Neural progenitor cell (in vitro differentiated cells): ENCODE data around the gene SAC3D1.

ENCODE experiments used
- EZH2 ChIP-seq: fragments of 200-600 bp; sonication (generic); IDR thresholded peaks from 2 replicates; pipeline ENCODE4 v1.6.1; 2017; ENCODE audit warnings: antibody characterized with exemption, mild to moderate bottlenecking, moderate library complexity
- EZH2phosphoT487 ChIP-seq: fragments of 200-600 bp; sonication (generic); IDR thresholded peaks from 2 replicates; pipeline ENCODE4 v1.6.1; 2017; ENCODE audit warnings: antibody characterized with exemption
- TF ChIP-seq, protein P1 (sequence below): fragments of 200-600 bp; sonication (generic); IDR thresholded peaks from 2 replicates; pipeline ENCODE4 v1.5.1; 2017; ENCODE audit warnings: antibody characterized with exemption, mild to moderate bottlenecking

GRCh38 chr11:65053827-65054508 is 13.0 kb downstream of the SAC3D1 start:
- TF ChIP-seq, protein P1, sequence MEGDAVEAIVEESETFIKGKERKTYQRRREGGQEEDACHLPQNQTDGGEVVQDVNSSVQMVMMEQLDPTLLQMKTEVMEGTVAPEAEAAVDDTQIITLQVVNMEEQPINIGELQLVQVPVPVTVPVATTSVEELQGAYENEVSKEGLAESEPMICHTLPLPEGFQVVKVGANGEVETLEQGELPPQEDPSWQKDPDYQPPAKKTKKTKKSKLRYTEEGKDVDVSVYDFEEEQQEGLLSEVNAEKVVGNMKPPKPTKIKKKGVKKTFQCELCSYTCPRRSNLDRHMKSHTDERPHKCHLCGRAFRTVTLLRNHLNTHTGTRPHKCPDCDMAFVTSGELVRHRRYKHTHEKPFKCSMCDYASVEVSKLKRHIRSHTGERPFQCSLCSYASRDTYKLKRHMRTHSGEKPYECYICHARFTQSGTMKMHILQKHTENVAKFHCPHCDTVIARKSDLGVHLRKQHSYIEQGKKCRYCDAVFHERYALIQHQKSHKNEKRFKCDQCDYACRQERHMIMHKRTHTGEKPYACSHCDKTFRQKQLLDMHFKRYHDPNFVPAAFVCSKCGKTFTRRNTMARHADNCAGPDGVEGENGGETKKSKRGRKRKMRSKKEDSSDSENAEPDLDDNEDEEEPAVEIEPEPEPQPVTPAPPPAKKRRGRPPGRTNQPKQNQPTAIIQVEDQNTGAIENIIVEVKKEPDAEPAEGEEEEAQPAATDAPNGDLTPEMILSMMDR = no peak
- TF ChIP-seq EZH2 (no peak), EZH2phosphoT487 (no peak)
